Left lobe of liver (tissue), 2 donors: ENCODE results near the gene ENC1. TPM values are rescaled to one million over a fixed set of nuclear protein-coding genes. Genes with fewer than 3 reads are reported as not detected.

Experiments used
- ATAC-seq: fragments of 200-7000 bp; cut with Tn5 transposase; one replicate; pipeline ENCODE4 v1.9.1; 2020; ENCODE audit warnings: mild to moderate bottlenecking, moderate library complexity
- DNase-seq: peaks from one replicate; pipeline ENCODE4 v3.0.0-alpha.2; 2020; ENCODE audit warnings: low spot score
- total RNA-seq: library from RNA; stranded (reverse); gene quantifications from one replicate; pipeline ENCODE4 v1.2.1, GENCODE V29; 2021
- donor health status: DM: no; HTN: no; CAD: no; lungs with moderate emphysema.
- donor health status: DM: no; HTN: yes; CAD: no.

The ENC1 gene
- total RNA-seq, 1 donor from 2014 or later, result 5.8 TPM

DNA sequence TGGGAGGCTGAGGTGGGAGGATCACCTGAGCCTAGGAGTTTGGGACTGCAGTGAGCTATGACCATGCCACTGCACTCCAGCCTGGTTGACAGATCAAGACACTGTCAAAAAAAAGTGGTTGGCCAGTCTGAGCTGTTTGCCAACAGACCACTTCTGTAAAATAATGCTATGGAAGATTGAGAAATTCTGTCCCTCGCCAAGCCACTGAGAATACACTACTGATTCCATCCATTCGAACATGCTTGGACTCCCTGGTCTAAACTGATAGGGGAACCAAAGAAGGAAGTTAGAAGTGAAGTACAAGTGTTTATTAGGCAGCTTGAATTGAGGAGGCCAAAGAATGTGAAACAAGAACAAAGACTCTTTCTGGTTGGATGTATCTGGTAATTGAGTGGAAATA, 27.2 kb downstream of the ENC1 start:
- DNase-seq, result no peak

GRCh38 chr5:74612045-74612444, 28.5 kb downstream of the ENC1 start:
- ATAC-seq, result no peak

More for the DNA sequence above, 27.2 kb downstream of the ENC1 start:
- no peak for ATAC-seq

DNA sequence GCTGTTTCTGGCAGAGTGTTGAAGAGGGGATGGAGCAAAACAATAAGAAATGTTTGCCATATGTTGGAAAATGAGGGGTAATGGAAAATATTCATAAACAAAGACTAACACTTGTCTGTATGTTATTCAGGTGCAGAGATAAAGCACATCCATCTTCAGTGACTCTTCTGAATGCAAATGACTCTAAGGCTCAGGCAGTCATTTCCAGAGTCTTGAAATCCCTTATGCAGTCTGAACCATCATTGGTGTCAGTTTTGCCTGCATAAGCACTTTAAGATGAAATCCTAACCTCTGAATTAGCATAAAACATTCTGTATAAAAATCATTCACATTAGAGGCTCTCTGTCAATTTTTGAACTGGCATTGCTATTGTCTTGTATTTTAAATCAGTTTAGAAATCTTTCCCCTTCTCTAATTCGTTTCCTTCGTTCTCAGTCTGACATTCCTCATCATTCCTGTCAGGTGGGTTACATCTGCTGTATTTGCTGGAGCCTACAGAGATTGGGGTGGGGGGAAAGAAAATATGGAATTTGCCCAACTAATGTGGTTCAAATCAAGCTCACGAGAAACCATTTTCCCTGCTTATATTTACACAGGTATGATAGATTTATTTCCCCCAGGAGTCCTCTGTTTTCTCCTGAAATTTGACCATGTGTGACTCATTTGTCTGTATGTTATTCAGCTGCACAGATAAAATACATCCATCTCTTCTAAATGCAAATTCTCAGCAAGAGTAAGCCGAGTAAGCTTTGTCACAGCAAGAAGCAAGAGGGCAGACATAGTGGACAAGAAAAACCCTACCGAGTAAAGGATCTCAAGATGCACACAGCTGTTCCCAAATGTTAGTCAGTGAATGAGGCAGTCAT, 31.6 kb downstream of the ENC1 start:
- no peak for DNase-seq
- ATAC-seq, result no peak

More at GRCh38 chr5:74612045-74612444, 28.5 kb downstream of the ENC1 start:
- DNase-seq, result no peak

DNA sequence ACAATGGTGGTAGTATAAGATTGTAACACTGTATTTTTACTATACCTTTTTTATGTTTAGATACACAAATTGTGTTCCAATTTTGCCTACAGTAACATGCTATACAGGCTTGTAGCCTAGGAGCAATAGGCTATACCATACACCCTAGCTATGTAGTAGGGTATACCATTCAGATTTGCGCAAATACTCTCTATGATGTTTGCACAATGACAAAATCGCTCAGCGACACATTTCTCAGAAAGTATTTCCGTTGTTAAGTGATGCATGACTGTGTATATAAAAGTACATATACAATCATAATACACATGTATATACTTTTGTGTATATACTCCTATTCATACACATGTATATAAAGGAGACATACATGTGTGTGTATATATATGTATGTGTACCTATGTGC, 34.8 kb downstream of the ENC1 start:
- ATAC-seq, result no peak
- no peak for DNase-seq

DNA sequence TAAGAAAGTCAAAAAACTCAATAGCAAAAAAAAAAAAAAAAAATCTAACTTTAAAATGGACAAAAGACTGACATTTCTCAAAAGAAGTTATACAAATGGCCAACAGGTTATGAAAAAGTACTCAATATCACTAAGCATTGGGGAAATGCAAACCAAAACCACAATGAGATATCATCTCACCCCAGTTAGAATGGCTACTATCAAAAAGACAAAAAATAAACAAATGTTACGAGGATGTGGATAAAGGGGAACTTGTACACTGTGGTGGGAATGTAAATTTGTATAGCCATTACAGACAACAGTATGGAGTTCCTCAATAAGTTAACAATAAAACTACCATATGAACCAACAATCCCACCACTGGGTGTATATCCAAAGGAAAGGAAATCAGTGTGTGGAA, 37.2 kb downstream of the ENC1 start:
- no peak for ATAC-seq
- DNase-seq, result no peak

GRCh38 chr5:74599148-74599547, 41.4 kb downstream of the ENC1 start:
- ATAC-seq (peak; percentile 84), DNase-seq (no peak)

DNA sequence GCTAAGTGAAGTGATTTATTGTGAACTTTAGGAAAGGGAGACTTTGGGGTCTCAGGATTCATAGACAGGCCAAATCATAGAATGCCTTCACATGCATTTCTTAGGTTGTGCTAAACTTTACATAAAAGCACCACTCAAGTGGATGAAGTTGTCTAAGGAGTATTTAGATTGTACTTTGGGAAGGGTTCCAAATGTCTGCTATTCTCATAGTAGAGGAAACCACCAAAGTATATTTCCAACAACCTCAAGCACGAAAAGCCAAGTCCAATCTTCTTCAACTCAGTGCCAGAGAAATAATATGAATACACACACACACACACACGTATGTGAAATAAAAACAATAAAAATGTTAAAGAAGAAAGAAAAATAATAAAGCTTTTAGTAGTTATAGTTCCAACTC, 41.8 kb downstream of the ENC1 start:
- no peak for ATAC-seq
- no peak for DNase-seq

- ATAC-seq, result no peak
- no peak for DNase-seq
Measured at GRCh38 chr5:74596927-74597326, 43.6 kb downstream of the ENC1 start.

- ATAC-seq, result peak; percentile 73
- DNase-seq, result no peak
Measured at GRCh38 chr5:74595143-74595925, 45.2 kb downstream of the ENC1 start.

- no peak for DNase-seq
- no peak for ATAC-seq
Measured at GRCh38 chr5:74594137-74595040, 46.1 kb downstream of the ENC1 start.

- DNase-seq, result no peak
- ATAC-seq, result peak; percentile 79
Measured at GRCh38 chr5:74589204-74590056, 51.1 kb downstream of the ENC1 start.

DNA sequence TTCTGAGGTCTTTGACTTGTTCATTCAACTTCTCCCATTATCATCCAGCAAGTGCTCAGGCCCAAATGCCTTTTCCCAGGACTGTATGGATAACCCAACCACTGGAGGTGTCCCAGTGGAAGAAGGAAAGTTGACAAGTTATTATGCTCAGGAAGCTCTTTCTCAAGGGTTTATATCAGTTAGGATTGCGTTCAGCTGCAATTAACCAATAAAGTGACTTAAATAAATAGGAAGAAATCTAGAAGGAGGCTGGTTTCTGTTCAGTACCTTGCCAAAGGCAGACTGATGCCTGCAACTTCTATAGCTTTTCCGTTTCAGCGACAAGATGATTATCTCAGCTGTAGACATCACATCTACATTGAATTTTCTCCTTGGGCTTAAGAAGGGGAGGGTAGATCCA, 52.1 kb downstream of the ENC1 start:
- ATAC-seq (no peak), DNase-seq (no peak)

DNA sequence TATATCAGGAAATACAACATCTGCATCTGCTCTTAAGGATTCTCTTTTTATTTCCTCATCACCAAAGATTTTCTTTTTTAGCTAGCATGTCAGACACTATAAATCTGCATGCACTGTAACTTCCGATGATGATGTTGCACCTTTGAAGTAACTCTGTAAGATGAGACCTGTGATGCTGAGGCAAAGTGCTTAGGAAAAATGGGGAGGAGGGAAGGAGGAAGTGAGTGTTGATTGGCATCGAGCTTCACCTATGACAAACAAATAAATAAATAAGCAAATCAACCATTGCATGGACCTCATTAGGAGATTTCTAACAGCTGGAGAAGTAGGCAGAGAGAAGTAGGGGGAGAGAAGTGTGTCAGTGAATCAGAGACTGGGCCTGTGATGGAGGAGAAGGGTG, 52.6 kb downstream of the ENC1 start:
- no peak for DNase-seq

DNA sequence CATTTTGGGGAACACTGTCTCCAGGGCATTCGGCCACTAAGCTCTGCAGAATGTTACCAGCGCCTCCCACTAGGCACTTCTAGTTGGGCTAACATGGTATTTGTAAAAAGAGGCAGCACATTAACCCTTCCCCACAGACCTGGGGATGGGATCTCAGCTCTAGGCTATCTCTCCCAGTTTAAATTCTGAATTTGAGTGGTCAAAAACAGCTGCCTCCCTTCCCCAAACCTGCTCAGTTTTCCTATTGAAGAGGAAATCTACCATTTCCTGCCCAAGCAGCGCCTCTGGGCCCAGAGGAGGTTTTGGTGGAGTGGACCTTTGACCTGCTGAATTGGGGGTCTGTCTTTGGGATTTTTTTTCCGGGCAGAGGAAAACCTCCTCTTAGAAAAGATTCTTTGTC, 53.2 kb downstream of the ENC1 start:
- no peak for DNase-seq
- ATAC-seq, result no peak

More for the DNA sequence above, 52.6 kb downstream of the ENC1 start:
- ATAC-seq, result no peak

- ATAC-seq (no peak), DNase-seq (no peak)
Measured at GRCh38 chr5:74586856-74587255, 53.7 kb downstream of the ENC1 start.

GRCh38 chr5:74582853-74583252, 57.7 kb downstream of the ENC1 start:
- ATAC-seq (peak; percentile 83), DNase-seq (peak; percentile 71)

- DNase-seq, result no peak
- ATAC-seq, result no peak
Measured at GRCh38 chr5:74581988-74582365, 58.6 kb downstream of the ENC1 start.

GRCh38 chr5:74580729-74581109, 59.8 kb downstream of the ENC1 start:
- ATAC-seq (no peak), DNase-seq (no peak)

GRCh38 chr5:74579215-74579614, 61.3 kb downstream of the ENC1 start:
- DNase-seq, result no peak

More at GRCh38 chr5:74579215-74579614, 61.3 kb downstream of the ENC1 start:
- ATAC-seq, result no peak
